Adrenal gland (tissue), 12 donors: ENCODE measurements around the gene TNS3. TPM values are rescaled to one million over a fixed set of nuclear protein-coding genes. Genes with fewer than 3 reads are reported as not detected.

Source experiments
- DNase-seq, 7 donors: peaks; one replicate each; pipeline ENCODE4 v3.0.0-alpha.2; 2019 to 2020
- H3K27ac ChIP-seq, 5 donors: fragments of 200-600 bp; sonication (generic) in 4 of 5; 1 replicate in 3 of 5; 2 replicates in 2 of 5; pipeline versions ENCODE4 v1.5.1 to v1.8.0; 2016 to 2020; ENCODE audit warnings: mild to moderate bottlenecking in 1 of 5
- H3K27me3 ChIP-seq: fragments of 200-600 bp; 2 replicates; pipeline ENCODE4 v1.8.0; 2021
- H3K36me3 ChIP-seq, 2 donors: fragments of 200-600 bp; replicated peaks in 1 of 2; 1 replicate in 1 of 2; 2 replicates in 1 of 2; pipeline versions ENCODE4 v1.5.1 to v1.8.0; 2018 to 2022
- H3K4me1 ChIP-seq, 2 donors: fragments of 200-600 bp; replicated peaks in 1 of 2; 1 replicate in 1 of 2; 2 replicates in 1 of 2; pipeline versions ENCODE4 v1.5.1 to v1.8.0; 2018 to 2021
- H3K4me3 ChIP-seq, 4 donors: fragments of 200-600 bp; sonication (generic) in 3 of 4; one replicate each; pipeline ENCODE4 v1.5.1; 2016 to 2018
- H3K9me3 ChIP-seq, 3 donors: fragments of 200-600 bp; sonication (generic) in 1 of 3; replicated peaks in 1 of 3; 1 replicate in 2 of 3; 2 replicates in 1 of 3; pipeline versions ENCODE4 v1.5.1 to v1.8.0; 2016 to 2021
- POLR2A ChIP-seq, 2 donors: fragments of 450-650 bp; IDR thresholded peaks; one replicate each; pipeline ENCODE4 v1.6.1; 2017; ENCODE audit warnings: antibody characterized with exemption in 2 of 2, mild to moderate bottlenecking in 2 of 2, moderate library complexity in 1 of 2
- WGBS, 4 donors: extraction: QIAGEN DNeasy Blood & Tissue Kit in 2 of 4; methylation state at CpG; one replicate each; pipeline versions ENCODE4 v1.1.5 to v1.1.7; 2013 to 2017; 5-methylcytosine and 5-hydroxymethylcytosine counted together
- intact Hi-C, 2 donors: fragments of 100-400 bp; cut with DNase I; formaldehyde crosslinking; loops; one replicate each; pipeline versions ENCODE4 v1.14.1 to v1.15.0; 2022 to 2023
- polyA plus RNA-seq, 3 donors: library from polyadenylated mRNA; stranded (reverse); fragments of 200-250 nt in 2 of 3; fragments of 350-450 nt in 1 of 3; fragmentation: Illumina TruSeq in 1 of 3; extraction: RNeasy Lipid Tissue Mini Kit (QIAGEN cat#74804) in 1 of 3; gene quantifications; one replicate each; pipeline ENCODE4 v1.2.3, GENCODE V29; 2013 to 2014
- total RNA-seq, 9 donors: library from RNA; depleted of rRNA in 4 of 9; stranded (reverse); fragments of >200 nt in 4 of 9; fragments of 120-200 nt in 1 of 9; fragmentation: NEBNext Ultra II Directional in 1 of 9; extraction: Animal tissue kit (Norgen Biotek cat#: 25700) in 1 of 9; gene quantifications; one replicate each; pipeline versions ENCODE4 v1.1.0 to v1.2.4, GENCODE V29; 2013 to 2023
- TF ChIP-seq, protein P1 (sequence below), 6 experiments: fragments of 450-650 bp in 4 of 6; fragments of 200-600 bp in 2 of 6; sonication (generic) in 1 of 6; IDR thresholded peaks; 1 replicate in 5 of 6; 2 replicates in 1 of 6; pipeline versions ENCODE4 v1.5.1 to v1.8.0; 2016 to 2021; ENCODE audit warnings: antibody characterized with exemption in 6 of 6, mild to moderate bottlenecking in 2 of 6, moderate library complexity in 1 of 6
- donor health status: healthy with polysubstance abuse.
- donor health status: Bipolar disorder and iron deficiency.
- donor health status: DM: yes; HTN: yes; CAD: no.
- donor health status: DM: no; HTN: no; CAD: no.
- donor health status: DM: no; HTN: no; CAD: no.
- donor health status: DM: yes; HTN: yes; CAD: no.

Gene TNS3
- total and polyA plus RNA-seq, 12 donors: 21.0 to 188 (median 99.8) TPM

DNA sequence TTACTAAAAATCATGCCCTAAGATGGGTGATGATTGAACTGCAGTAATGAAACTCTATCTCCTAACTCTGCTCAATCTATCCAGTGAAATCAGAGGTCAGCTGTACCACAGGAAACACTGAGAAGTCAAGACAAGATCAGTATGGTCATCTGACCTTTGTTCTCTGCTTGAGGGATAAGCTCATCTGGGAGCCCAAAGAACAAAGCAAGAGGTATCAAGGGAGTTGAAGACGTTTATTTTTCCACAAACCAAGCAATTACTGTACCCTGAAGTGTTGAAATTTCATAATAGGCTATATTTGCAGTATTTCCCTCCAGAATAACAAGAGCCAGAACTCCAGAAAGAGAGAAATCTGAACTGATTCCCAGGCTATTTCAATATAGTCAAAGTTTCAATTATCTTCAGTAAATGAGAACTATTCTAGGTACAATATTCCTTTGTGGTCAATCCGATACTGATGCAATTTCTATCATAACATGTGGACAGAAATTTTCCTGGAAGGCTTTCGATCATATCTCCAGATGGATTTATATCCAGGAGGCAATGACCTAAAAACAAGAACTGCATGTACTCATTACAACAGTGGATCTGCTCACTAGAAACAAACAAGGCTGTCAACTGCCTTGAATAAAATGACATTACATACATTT lies 345.3 kb downstream of the TNS3 start:
- Histone ChIP-seq H3K4me1 (peaks cover 0 to 8% of the 10 kb centered on the region in 2 donors), H3K27ac (no peak overlapping the region), H3K9me3 (no peaks in the 10 kb centered on the region), H3K4me3 (no peak overlapping the region), H3K27me3 (no peaks in the 10 kb centered on the region), H3K36me3 (no peaks in the 10 kb centered on the region)
- DNase-seq: no peak
- whole genome bisulfite sequencing, 4 donors: 40 to 63% (median 60%) methylated on average over 3 of the region's 3 CpGs
- TF ChIP-seq, protein P1, sequence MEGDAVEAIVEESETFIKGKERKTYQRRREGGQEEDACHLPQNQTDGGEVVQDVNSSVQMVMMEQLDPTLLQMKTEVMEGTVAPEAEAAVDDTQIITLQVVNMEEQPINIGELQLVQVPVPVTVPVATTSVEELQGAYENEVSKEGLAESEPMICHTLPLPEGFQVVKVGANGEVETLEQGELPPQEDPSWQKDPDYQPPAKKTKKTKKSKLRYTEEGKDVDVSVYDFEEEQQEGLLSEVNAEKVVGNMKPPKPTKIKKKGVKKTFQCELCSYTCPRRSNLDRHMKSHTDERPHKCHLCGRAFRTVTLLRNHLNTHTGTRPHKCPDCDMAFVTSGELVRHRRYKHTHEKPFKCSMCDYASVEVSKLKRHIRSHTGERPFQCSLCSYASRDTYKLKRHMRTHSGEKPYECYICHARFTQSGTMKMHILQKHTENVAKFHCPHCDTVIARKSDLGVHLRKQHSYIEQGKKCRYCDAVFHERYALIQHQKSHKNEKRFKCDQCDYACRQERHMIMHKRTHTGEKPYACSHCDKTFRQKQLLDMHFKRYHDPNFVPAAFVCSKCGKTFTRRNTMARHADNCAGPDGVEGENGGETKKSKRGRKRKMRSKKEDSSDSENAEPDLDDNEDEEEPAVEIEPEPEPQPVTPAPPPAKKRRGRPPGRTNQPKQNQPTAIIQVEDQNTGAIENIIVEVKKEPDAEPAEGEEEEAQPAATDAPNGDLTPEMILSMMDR (IDR thresholded peaks at IDR 0.05): no peak
- no peak for TF ChIP-seq POLR2A (IDR thresholded peaks at IDR 0.05)
- intact Hi-C loops: no loop called here

DNA sequence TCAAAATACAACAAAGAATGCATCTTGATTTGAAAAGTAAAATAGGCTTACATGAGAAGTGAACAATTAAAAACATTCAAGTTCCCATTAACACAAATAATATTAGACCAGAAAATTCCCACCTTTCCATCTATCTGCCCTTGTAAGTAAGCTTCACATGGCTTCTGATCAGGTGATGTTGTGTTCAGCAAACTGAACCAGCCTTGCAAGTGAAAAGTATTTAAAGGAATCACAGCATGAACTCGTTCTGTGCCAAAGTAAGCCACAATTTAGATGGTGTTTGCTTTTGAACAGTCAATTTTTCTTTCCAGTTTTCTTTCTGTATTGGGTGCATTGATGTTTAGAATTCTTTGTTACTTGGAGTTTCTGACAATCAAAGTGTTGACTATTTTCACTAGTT lies 347.9 kb downstream of the TNS3 start:
- 48 to 64% (median 54%) methylated on average over 1 of the region's 1 CpG for WGBS, 4 donors
- H3K27ac ChIP-seq: no peak overlapping the region
- intact Hi-C loops: no loop called here

GRCh38 chr7:47232751-47233412 lies 349.0 kb downstream of the TNS3 start:
- DNase-seq: no peak
- WGBS, 4 donors: 86 to 92% (median 88%) methylated on average over 8 of the region's 8 CpGs
- Histone ChIP-seq H3K27ac (no peak overlapping the region), H3K27me3 (no peaks in the 10 kb centered on the region), H3K36me3 (no peaks in the 10 kb centered on the region), H3K4me3 (no peak overlapping the region), H3K4me1 (no peaks in the 10 kb centered on the region), H3K9me3 (no peaks in the 10 kb centered on the region)
- TF ChIP-seq, protein P1 (IDR thresholded peaks at IDR 0.05): no peak
- no peak for TF ChIP-seq POLR2A (IDR thresholded peaks at IDR 0.05)
- intact Hi-C loops: no loop called here

More for the DNA sequence above, 347.9 kb downstream of the TNS3 start:
- H3K4me3 ChIP-seq: no peak overlapping the region
- no peak for TF ChIP-seq POLR2A (IDR thresholded peaks at IDR 0.05)
- TF ChIP-seq, protein P1 (IDR thresholded peaks at IDR 0.05): no peak
- no peaks in the 10 kb centered on the region for H3K27me3 ChIP-seq
- no peaks in the 10 kb centered on the region for H3K4me1 ChIP-seq
- no peak for DNase-seq
- no peaks in the 10 kb centered on the region for H3K36me3 ChIP-seq
- no peaks in the 10 kb centered on the region for H3K9me3 ChIP-seq

DNA sequence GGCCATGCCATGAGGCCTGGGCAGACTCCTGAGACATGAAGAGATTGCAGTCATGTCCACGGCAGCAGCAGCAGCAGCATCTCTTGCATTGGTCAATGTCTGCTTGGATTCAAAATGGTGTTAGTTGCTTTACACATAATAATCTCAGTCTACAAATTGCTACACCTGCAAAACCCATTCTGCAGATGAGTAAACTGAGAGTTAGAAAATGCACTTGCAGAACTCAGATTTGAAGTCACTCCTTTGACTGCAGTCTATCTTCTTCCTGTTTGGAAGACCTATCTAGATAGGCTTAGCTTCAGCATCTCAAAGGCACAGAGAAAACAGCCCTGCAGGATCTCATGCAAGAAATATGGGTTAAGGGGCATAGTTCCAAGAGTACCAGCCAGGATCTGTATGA lies 350.3 kb downstream of the TNS3 start:
- WGBS, 4 donors: 78 to 94% (median 93%) methylated on average over 1 of the region's 1 CpG
- DNase-seq: no peak
- TF ChIP-seq, protein P1 (IDR thresholded peaks at IDR 0.05): no peak

More for the DNA sequence above, 350.3 kb downstream of the TNS3 start:
- Histone ChIP-seq H3K27me3 (no peaks in the 10 kb centered on the region), H3K9me3 (no peaks in the 10 kb centered on the region), H3K27ac (no peak overlapping the region), H3K36me3 (no peaks in the 10 kb centered on the region), H3K4me1 (no peaks in the 10 kb centered on the region), H3K4me3 (no peak overlapping the region)
- intact Hi-C loops: no loop called here
